GM18909 (cell line): ENCODE measurements around the gene AHNAK.
"Not testable (repeated sequence)": the region's sequence is repeated elsewhere in the genome, so short reads cannot be mapped to it uniquely, and the experiment has no call there.

Experiments used
- ATAC-seq: cut with Tn5 transposase; IDR thresholded peaks from one replicate; pipeline ENCODE4 v1.9.1; 2021; ENCODE audit warnings: mild to moderate bottlenecking; ENCODE audit not compliant: unreplicated experiment, poor library complexity

AHNAK gene

GRCh38 chr11:62471603-62472002 lies 75.0 kb downstream of the AHNAK start:
- no peak for ATAC-seq

GRCh38 chr11:62468577-62468976 lies 78.0 kb downstream of the AHNAK start:
- no peak for ATAC-seq

- ATAC-seq: no peak
Observed at GRCh38 chr11:62466444-62466843, 80.2 kb downstream of the AHNAK start.

GRCh38 chr11:62464655-62465054 lies 82.0 kb downstream of the AHNAK start:
- no peak for ATAC-seq

- ATAC-seq: no peak
Observed at GRCh38 chr11:62463121-62463542, 83.5 kb downstream of the AHNAK start.

GRCh38 chr11:62462508-62462892 lies 84.1 kb downstream of the AHNAK start:
- ATAC-seq: no peak

- no peak for ATAC-seq
Observed at GRCh38 chr11:62461740-62462507, 84.7 kb downstream of the AHNAK start.

- no peak for ATAC-seq
Observed at GRCh38 chr11:62459080-62459479, 87.5 kb downstream of the AHNAK start.

GRCh38 chr11:62458212-62459002 lies 88.2 kb downstream of the AHNAK start:
- ATAC-seq: no peak

- ATAC-seq: no peak
Observed at GRCh38 chr11:62457478-62457877, 89.1 kb downstream of the AHNAK start.

- ATAC-seq: no peak
Observed at GRCh38 chr11:62456630-62457029, 90.0 kb downstream of the AHNAK start.

GRCh38 chr11:62452839-62453468 lies 93.7 kb downstream of the AHNAK start:
- ATAC-seq: no peak

GRCh38 chr11:62452261-62452660 lies 94.3 kb downstream of the AHNAK start:
- no peak for ATAC-seq

- ATAC-seq: no peak
Observed at GRCh38 chr11:62451241-62451621, 95.4 kb downstream of the AHNAK start.

GRCh38 chr11:62450543-62451240 lies 95.9 kb downstream of the AHNAK start:
- no peak for ATAC-seq

- ATAC-seq: not testable (repeated sequence)
Observed at GRCh38 chr11:62449912-62450311, 96.7 kb downstream of the AHNAK start.

- ATAC-seq: no peak
Observed at GRCh38 chr11:62449451-62449851, 97.2 kb downstream of the AHNAK start.

- ATAC-seq: no peak
Observed at GRCh38 chr11:62446091-62446490, 100.5 kb downstream of the AHNAK start.

GRCh38 chr11:62445314-62445740 lies 101.3 kb downstream of the AHNAK start:
- ATAC-seq: no peak

- ATAC-seq: no peak
Observed at GRCh38 chr11:62444835-62445234, 101.8 kb downstream of the AHNAK start.
